ENCODE data around the gene MED22. TPM values are rescaled to one million over a fixed set of nuclear protein-coding genes. Genes with fewer than 3 reads are reported as not detected.
"Not testable (repeated sequence)": the region's sequence is repeated elsewhere in the genome, so short reads cannot be mapped to it uniquely, and the experiment has no call there.

The MED22 gene
- total RNA-seq, 1 experiment from 2014 or later, result 26.2 TPM

DNA sequence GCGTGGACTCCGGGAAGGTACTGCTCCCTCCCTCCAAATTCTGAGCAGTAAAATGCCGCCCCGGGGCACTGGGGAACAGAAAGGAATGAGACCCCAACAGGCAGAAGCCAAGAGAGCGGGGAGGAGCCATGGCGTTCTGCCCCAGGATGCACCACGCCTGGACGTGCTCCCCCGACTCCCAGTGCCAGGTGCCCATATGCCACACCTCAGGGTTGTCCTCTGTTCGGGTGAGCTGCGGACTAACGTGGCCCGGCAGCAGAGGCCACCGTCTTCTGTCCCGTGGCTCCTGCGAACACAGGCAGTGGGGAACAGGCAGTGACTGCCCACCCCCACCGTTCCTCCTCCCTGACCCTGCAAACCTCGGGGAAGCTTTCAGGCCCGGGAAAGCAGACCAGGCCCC, 16.7 kb downstream of the MED22 start:
- ChIA-PET POLR2A (interaction anchor here (0.7 kb wide), 1 partner anchor 67 kb away, joined by 3 read pairs; no protein-coding TSS in a partner anchor), CTCF (no interaction called here)
- peaks cover 8% of the 10 kb centered on the region for H3K36me3 ChIP-seq (ENCODE audit: control insufficient read depth, insufficient read depth, low read length)

GRCh38 chr9:133329306-133330156, 18.4 kb downstream of the MED22 start:
- TF ChIP-seq, protein P1, sequence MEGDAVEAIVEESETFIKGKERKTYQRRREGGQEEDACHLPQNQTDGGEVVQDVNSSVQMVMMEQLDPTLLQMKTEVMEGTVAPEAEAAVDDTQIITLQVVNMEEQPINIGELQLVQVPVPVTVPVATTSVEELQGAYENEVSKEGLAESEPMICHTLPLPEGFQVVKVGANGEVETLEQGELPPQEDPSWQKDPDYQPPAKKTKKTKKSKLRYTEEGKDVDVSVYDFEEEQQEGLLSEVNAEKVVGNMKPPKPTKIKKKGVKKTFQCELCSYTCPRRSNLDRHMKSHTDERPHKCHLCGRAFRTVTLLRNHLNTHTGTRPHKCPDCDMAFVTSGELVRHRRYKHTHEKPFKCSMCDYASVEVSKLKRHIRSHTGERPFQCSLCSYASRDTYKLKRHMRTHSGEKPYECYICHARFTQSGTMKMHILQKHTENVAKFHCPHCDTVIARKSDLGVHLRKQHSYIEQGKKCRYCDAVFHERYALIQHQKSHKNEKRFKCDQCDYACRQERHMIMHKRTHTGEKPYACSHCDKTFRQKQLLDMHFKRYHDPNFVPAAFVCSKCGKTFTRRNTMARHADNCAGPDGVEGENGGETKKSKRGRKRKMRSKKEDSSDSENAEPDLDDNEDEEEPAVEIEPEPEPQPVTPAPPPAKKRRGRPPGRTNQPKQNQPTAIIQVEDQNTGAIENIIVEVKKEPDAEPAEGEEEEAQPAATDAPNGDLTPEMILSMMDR (IDR thresholded peaks at IDR 0.05), result peak; percentile 78
- 0 out of 2 replicates have a peak, but pooled peaks have one; percentile 24 for TF ChIP-seq POLR2AphosphoS5 (IDR thresholded peaks at IDR 0.05; ENCODE audit: low read depth, low read length)
- H3K27me3 ChIP-seq (ENCODE audit: control insufficient read depth, insufficient read depth, low read length); H3K4me3 ChIP-seq (ENCODE audit: low read depth in 2 of 2, low read length in 2 of 2); BruUV-seq (replicated peaks); DNase-seq (ENCODE audit: low read depth, low spot score); ATAC-seq; H3K36me3 ChIP-seq (ENCODE audit: control insufficient read depth, insufficient read depth, low read length); H3K9me3 ChIP-seq (ENCODE audit: control insufficient read depth, insufficient read depth, low read depth, low read length); H3K4me1 ChIP-seq (ENCODE audit: control insufficient read depth, insufficient read depth, low read length); in situ Hi-C loops (cut with HindIII; ENCODE audit: low pct_unique_long_range_greater_than_20kb, low sequenced_read_pairs); H3K27ac ChIP-seq (ENCODE audit: low read length): not testable (repeated sequence)
- intact Hi-C loops (cut with micrococcal nuclease; ENCODE audit: unreplicated experiment), result loop anchor here (2.0 kb wide), 1 partner anchor 143 kb away; no protein-coding TSS in a partner anchor
- CTCF ChIA-PET, result interaction anchor here (0.6 to 2.4 kb wide), 3 partner anchors 56 to 144 kb away, joined by 4 to 17 read pairs (median 17); no protein-coding TSS in a partner anchor
- POLR2A ChIA-PET, result interaction anchor here (0.6 kb wide), 1 partner anchor 149 kb away, joined by 5 read pairs; no protein-coding TSS in a partner anchor

More for the DNA sequence above, 16.7 kb downstream of the MED22 start:
- no peaks in the 10 kb centered on the region for H3K27me3 ChIP-seq (ENCODE audit: control insufficient read depth, insufficient read depth, low read length)
- ATAC-seq, result no peak
- in situ Hi-C loops (cut with HindIII; ENCODE audit: low pct_unique_long_range_greater_than_20kb, low sequenced_read_pairs) (no loop called here), intact Hi-C loops (cut with micrococcal nuclease; ENCODE audit: unreplicated experiment) (no loop called here)
- no peak for DNase-seq (ENCODE audit: low read depth, low spot score)
- no peak for TF ChIP-seq POLR2AphosphoS5 (IDR thresholded peaks at IDR 0.05; ENCODE audit: low read depth, low read length)
- no peak for TF ChIP-seq TCF7L2 (IDR thresholded peaks at IDR 0.05; ENCODE audit: low read depth, low read length)
- TF ChIP-seq SIN3A (IDR thresholded peaks at IDR 0.05; ENCODE audit: borderline replicate concordance, insufficient read depth, low read depth, low read length), result no peak
- TF ChIP-seq, protein P1 (IDR thresholded peaks at IDR 0.05), result no peak
- TF ChIP-seq REST (IDR thresholded peaks at IDR 0.05; ENCODE audit: insufficient read depth in 1 of 2, low read depth in 2 of 2, low read length in 1 of 2), result no peak
- H3K9me3 ChIP-seq (ENCODE audit: control insufficient read depth, insufficient read depth, low read depth, low read length), result no peaks in the 10 kb centered on the region
- no peak overlapping the region for H3K27ac ChIP-seq (ENCODE audit: low read length)
- no peak overlapping the region for H3K4me3 ChIP-seq (ENCODE audit: low read depth in 2 of 2, low read length in 2 of 2)
- no TSS peak for BruUV-seq (replicated peaks)
- peaks cover 6% of the 10 kb centered on the region for H3K4me1 ChIP-seq (ENCODE audit: control insufficient read depth, insufficient read depth, low read length)
